HG02884 (cell line): Measurements from ENCODE around the gene STK32B.
"Not testable (repeated sequence)": the region's sequence is repeated elsewhere in the genome, so short reads cannot be mapped to it uniquely, and the experiment has no call there.

ENCODE experiments used
- ATAC-seq: cut with Tn5 transposase; IDR thresholded peaks from one replicate; pipeline ENCODE4 v1.9.1; 2021; ENCODE audit warnings: mild to moderate bottlenecking, moderate library complexity; ENCODE audit not compliant: unreplicated experiment

Gene STK32B

DNA sequence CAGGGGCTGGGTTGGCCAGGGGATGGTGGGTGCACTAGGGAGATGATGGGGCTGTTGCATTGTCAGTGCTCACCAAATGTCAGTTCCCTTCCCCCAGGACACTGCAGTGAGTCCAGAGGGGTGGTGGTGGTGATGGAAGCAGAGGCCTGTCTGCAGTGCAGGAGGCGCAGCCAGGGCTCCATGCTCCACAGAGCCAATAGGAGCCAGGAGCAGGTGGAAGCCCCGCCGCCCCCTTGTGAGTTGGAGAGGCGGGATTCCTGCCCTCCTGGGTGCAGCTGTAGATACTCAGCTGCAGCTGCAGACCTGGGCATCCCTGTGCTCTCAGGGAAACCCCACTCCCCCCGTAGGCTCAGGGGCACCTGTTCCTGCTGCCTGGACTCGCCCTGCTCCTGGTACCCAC is 372.4 kb downstream of the STK32B start:
- no peak for ATAC-seq

DNA sequence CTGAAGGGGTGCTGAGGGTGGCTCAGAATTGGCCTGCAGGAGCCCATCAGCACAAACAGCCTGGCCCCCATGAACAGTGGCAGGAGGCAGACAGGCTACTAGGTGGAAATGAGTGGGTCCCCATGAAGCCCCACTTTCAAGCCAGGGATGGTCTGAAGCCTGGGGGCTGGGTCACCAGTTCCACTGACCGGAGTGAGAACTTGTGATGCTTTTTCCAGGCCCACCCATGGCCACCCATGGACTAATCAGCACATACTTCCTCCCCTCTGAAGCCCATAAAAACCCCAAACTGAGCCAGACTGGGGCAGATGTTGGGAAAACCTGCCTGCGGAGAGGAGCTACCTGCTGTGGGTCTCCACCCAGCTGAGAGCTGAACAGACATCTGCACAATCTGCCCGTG is 372.9 kb downstream of the STK32B start:
- ATAC-seq, result no peak

DNA sequence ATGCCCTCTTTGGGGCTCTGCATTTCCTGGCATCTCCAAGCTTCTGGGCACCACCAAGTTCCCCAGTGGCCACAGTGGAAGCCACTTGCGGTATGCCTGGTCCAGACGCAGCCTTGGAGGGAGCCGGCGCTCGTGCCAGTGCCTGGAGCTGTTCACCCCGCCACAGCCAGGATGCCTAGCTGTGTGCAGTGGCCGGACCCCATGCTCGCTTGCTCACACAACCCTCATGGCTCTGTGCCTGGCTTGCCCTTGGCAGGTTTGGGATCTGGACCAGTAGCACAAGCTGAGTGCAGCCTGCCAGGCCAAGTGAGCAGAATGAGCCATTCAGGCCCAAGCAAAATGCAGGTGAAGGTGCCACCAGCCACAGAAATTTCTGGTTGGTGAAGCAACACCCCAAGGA is 373.6 kb downstream of the STK32B start:
- ATAC-seq, result no peak

DNA sequence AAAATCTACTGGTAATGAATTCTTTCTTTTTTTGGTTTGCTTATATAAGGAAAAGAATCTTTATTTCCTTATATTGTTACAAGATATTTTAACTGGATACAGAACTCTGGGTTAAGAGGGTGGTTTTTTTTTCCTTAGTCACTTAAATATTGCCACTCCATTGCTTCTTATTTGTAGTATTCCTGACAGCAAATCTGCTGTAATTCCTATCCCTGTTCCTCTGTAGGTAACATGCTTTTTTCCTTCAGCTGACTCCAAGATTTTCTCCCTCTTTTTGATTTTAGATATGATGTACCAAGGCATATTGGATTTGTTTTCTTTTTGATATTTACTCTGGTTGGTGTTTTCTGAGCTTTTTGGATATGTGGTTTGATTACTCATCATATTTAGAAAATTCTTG is 378.5 kb downstream of the STK32B start:
- ATAC-seq, result no peak

DNA sequence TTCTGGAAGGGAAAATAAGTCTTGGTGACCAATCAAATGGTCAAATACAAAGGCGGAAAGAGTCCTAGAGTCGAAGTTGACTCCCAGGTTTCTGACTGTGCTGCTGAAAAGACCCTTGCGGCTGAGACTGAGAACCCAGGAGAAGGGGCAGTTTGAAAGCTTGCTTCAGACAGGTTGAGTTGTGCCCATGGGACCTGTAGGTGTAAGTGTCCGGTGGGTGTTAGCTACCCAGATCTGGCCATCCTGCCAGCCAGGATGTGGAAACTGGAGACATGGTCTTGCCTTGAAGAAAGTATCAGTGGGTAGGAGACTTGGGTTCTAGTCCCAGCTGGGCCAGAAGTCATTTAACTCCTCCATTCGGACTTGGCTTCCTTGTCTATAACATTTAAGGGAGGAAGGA is 381.9 kb downstream of the STK32B start:
- ATAC-seq, result no peak

DNA sequence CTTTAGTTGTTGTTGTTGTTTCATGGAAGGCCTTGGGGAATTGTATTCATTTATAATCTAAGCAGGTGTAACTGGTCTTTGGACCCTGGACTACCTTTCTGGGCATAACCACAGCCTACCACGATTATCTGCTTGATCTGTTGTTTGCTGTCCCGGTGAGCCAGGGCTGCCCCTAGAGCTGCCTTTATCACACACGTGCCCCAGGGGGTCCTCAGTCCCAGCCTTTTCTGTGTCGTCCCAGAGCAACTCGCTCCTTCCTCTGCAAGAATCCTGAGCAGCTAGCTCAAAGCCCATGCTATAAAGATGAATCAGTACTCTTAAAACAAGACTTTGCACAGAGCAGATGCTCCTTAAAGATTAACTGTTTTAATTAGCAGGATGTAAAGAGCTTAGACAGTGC is 383.9 kb downstream of the STK32B start:
- no peak for ATAC-seq

DNA sequence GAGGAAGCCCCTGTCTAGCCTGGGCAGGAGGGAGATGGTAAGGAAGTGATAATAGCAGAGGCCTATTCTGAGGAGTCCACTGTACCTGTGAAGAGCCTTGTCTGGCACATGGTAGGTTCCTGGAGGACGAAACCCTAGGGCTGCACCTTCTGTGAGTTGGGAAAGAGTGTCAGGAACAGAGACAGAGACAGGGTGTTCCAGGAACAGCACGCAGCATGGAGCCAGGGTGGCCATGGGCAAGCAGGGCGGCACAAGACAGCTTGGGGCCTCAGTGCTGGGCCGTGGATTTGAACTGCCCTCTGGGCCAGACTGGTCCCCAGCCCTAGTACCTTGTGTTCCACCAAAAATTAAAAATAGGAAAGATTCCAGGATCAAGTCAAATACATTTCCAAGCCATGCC is 384.5 kb downstream of the STK32B start:
- ATAC-seq, result no peak

DNA sequence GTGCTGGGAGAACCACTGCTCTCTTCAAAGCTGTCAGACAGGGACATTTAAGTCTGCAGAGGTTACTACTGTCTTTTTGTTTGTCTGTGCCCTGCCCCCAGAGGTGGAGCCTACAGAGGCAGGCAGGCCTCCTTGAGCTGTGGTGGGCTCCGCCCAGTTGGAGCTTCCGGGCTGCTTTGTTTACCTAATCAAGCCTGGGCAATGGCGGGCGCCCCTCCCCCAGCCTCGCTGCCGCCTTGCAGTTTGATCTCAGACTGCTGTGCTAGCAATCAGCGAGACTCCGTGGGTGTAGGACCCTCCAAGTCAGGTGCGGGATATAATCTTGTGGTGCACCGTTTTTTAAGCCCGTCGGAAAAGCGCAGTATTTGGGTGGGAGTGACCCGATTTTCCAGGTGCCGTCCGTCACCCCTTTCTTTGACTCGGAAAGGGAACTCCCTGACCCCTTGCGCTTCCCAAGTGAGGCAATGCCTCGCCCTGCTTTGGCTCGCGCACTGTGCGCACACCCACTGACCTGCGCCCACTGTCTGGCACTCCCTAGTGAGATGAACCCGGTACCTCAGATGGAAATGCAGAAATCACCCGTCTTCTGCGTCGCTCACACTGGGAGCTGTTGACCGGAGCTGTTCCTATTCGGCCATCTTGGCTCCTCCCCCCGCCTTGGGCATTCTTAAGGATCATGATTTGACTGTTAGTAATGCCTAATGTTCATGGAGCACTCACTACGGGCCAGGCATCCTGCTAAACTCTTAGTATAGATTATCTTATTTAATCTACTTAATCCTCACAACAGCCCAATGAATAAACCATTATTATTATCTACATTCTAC is 392.9 kb downstream of the STK32B start:
- ATAC-seq, result not testable (repeated sequence)

DNA sequence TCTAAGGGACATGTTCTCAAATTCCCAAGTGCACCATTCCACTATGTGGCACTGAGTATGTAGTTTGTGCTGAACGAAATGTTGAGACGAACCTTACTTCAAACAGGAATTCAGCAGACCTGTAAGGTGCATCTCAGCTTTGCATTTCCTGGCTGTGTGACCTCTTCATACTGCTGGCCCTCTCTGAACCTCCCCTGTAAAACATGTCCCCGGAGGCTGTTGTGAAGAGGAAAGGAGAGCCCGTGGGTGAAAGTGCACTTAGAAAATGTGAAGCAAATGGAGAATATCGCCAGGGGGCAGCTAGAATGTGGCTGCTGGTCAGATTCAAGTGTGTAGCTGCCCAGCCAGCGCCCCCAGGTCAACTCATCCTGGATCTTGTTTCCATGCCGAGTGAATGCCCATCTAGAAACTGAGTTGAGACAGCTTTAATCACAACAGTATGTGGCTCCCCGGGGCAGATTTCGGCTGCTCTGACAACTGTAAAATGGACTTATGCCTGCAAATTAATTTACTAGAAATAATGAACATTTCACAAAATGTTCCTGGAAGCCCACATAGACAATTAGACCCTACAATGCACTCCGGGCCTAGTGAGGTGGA is 393.7 kb downstream of the STK32B start:
- no peak for ATAC-seq

DNA sequence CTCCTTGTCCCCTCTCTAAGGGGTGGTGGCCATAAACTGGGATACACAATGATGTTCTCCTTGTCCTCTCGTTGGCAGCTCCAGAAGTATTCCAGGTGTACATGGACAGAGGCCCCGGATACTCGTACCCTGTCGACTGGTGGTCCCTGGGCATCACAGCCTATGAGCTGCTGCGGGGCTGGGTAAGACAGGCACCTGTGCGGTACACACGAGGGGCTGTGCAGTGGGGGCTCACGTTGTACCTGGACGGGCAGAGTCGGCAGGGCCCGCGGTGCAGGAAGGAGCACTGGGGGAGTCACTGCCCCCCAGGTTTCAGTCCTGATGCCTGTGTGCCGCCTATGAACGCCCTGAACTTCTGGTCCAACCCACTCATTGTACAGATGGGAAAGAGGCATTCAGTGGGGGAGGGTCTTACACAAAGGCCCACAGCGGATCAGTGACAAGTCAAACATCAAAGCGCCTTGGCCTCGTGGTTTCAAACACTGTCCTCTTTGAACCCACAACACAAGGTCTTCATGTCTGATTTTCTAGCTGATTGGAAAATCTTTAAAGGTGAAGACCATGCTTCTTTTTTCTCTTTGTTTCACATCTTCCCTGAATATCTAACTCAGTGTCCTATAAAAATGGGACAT is 395.4 kb downstream of the STK32B start:
- ATAC-seq, result no peak

DNA sequence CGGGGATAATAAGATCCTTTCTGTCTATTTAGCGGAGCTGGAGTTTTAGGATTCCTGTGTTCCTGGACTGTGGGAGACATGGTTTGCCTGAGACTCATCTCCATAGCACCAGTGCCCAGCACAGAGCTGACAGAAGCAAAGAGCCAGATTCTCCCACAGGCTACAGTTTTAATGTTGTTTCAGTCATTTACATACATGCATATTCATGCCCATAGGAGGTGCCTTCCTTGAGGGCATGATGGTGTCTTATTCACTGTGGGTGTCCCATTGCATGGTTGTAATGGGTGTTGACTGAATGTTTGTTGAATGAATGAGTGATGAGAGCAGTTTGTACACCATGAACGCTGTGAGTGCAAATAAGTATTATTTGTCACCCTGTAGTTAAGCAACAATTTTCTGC is 396.5 kb downstream of the STK32B start:
- ATAC-seq, result no peak

DNA sequence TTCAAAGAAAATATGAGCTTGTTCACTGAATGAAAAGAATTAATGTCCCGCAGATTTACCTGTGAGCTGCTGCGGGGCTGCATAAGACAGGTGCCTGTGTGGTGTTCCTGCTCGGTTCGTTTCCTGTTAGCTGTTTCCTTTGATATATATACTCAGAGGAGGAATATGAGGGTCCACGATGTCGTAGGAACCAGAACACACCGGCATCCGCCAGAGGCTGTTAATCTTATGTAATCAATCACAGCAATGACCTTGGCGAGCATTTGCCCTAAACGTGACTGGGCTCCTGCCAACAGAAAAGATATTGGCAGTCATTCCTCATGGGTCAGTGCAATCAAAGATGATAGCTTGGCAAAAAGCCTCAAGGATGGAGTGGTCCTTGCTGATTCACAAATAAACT is 396.9 kb downstream of the STK32B start:
- no peak for ATAC-seq

DNA sequence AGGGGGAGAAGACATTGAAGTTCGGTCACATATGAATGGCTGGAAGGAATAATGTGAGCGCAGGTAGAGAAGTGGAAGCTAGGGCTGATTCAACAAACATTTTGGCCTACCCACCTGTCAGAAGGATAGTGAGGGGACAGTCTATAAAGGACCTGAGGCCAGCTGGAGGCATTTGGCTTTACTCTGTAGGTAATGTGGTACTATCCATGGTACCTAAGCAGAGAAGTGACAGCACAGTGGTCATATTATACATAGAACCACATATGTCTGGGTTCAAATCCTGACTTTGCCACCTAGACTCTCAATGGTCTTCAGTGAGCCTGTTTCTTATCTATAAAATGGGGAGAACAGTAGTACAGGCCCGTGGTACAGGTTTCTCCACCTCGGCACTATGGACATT is 400.0 kb downstream of the STK32B start:
- no peak for ATAC-seq

DNA sequence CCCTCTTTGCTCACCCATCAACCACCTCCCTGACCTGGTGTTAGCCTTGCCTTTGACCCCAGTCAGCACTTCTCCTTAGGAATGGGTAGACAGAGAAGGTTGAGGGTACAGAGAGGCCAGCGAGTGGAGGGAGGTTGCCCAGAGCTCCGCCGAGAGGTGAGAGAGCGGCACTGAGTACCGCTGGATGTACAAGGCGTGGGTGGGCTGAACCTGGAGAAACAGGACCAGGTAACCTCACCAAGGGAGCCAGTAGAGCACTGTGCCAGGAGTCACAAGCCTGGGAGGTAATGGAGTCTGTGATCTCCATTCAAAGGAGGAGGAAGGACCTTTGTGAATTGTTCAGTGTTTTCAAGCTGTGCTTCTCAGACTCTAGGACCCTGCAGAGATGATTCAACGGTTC is 400.9 kb downstream of the STK32B start:
- no peak for ATAC-seq

DNA sequence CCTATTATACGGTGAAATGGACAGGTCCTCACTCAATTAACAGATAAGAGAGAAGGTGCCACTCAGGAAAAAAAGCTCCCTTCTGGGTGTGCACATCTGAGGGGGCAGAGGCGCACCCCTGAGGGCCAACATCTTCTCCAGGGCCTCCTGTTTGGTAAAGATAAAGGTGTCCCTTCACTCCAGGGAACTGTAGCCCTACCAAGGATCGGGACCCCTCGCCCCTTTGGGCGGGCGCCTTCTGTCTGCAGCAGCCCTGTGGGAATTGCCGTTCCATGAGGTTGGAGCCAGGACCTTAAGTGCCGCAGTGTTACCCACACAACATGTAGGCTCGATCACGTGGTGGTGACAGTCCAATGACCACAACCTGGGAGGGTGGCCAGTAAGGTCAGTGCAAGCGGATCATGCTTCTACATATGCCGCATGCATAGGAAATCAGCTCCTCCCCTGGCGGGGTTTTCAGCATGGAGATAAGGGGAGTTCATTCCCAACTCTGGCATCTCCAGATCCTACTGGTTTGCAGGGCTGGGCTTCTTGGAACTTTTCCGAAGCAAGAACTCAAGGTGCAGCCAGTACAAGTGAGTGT is 403.8 kb downstream of the STK32B start:
- ATAC-seq, result no peak

DNA sequence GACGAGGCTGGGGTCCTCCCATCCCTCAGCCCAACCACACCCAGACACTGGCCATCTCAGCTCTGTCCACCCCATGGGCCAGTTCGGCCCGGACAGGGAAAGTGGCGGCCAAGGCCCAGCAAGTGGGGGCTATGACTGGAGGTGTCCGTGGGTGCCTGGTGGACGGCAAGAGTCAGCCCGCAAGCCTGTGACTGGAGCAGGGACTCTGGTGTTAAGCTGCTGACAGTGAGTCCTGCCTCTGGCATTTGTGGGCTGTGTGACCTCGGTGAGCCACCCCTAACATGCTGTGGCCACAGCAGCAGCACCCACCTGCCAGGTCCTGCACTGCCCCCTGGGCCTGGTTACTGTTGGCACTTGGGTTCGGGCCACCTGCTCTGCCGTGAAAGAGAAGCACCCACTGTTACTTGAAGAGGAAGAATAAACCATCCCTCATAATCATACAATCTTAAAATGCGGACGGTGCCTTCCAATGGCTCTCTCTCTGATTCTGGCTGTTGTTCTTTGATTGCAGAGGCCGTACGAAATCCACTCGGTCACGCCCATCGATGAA is 405.1 kb downstream of the STK32B start:
- ATAC-seq, result no peak

DNA sequence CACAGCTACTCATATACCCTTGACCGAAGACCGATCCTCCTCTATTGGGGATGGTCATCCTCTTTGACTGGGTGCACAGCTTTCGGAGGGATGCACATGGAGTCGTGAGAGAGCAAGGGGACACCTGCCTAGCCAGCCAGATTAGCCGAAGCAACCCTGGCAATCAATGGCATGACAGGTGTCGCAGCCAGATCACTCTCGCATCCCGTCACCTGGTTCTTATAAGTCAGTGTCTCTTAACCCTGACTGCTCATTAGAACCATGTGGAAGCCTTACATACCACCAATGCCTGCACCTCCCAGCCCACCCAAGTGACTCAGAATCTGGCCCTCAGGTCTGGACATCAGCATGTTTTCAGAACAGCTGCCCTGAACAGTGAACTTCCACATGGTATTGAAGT is 407.4 kb downstream of the STK32B start:
- no peak for ATAC-seq

DNA sequence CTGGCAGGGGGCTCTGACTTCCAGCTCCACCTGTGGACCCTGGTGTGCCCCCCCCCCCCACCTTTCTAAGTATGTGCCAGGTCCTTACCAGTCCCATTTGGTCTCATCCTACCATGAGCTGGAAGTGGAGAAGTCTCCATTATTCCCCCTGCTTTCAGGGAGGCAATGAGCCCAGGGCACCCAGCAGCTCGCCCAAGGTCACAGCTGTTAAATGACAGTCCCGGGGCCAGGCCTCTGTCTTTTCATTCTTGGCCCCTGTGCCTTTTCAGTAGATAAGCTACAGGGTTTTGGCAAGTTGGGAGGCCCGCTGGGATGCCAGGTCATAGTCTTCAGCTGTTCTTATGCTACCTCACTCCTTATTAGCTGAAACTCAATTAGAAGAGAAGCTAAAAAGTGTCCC is 408.0 kb downstream of the STK32B start:
- no peak for ATAC-seq

DNA sequence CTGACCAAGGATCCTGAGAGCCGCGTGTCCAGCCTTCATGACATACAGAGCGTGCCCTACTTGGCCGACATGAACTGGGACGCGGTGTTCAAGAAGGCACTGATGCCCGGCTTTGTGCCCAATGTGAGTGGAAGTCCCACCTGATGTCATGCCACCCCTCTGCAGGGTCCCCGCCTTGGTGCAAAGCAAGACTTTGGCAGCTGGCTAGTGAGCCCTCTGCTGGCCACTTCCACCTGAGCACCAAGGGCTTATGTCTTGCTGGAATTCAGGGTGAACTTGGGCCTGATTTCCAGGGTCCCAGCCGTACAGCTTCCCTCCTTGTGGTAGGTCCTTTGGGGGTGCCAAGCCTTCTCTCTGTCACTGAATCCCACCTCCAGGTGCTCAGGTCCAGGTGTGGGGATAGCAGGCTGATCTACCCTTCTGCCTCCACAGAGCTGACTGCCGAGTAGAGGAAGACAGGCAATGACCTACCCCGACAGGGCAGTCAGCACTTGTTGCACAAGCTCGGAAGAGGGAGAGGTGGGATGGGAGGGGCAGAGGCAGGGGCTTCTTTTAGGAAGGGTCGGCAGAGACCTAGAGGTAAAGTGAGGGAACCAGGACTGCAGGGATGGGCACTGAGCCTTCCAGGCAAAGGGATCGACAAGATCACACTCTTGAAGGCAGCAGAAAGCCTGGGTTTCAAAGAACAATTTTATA is 409.0 kb downstream of the STK32B start:
- ATAC-seq, result no peak

DNA sequence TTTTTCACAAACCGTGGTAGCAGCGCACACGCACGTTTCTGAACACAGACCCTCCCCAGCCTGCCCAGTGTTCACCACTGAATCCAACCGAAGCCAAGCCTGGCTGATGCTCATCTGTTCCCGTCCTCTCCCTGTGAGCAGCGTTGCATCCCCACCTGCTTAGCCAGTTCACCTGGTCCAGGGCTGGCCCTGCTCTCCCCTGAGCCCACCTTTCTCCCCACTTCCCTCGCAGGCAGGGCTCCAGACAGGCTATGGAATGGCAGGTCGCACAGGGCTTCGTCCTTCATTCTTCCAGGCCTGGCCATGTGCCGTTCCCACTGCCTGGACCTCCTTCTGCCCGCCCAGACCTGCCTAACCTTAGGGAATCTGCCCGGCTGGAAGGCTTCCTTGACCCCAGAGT is 410.2 kb downstream of the STK32B start:
- ATAC-seq, result no peak

DNA sequence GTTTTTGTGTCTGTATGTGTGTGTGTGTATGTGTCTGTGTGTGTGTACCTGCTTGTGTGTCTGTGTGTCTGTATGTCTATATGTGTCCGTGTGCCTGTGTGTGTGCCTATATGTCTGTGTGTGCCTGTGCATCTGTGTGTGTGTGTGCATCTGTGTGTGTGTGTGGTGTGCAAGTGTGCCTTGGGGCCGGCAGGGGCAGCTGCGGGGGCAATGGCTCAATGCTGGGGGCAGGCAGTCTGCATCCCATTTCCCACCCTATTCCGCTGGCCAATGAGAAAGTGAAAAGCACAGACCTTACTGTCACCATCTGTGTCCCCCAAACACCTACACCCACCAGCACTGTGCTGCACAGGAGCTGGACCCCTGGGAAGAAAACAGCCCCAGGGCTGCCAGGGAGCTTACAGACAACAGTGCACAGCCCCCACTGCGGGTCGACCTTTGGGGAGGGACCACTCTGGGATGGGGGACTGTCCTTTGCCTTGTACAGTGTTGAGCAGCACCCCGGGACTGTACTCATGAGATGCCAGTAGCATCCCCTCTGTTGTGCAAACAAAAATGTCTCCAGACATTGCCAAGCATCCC is 411.1 kb downstream of the STK32B start:
- no peak for ATAC-seq
